Suprapubic skin (tissue), 3 donors: Measurements from ENCODE around the gene PRRG3.

Experiments used
- EP300 ChIP-seq: sonication (generic); formaldehyde crosslinking; IDR thresholded peaks from one replicate; pipeline ENCODE4 v1.6.1; 2017; ENCODE audit warnings: antibody characterized with exemption
- POLR2A ChIP-seq, 2 donors: fragments of 450-650 bp; IDR thresholded peaks; one replicate each; pipeline ENCODE4 v1.6.1; 2017; ENCODE audit warnings: antibody characterized with exemption in 2 of 2, mild to moderate bottlenecking in 2 of 2, moderate library complexity in 2 of 2
- TF ChIP-seq, protein P1 (sequence below), 2 donors: fragments of 200-600 bp in 1 of 2; fragments of 450-650 bp in 1 of 2; sonication (generic) in 1 of 2; IDR thresholded peaks; one replicate each; pipeline ENCODE4 v1.5.1; 2016 to 2019; ENCODE audit warnings: antibody characterized with exemption in 2 of 2, mild to moderate bottlenecking in 1 of 2, moderate library complexity in 1 of 2

DNA sequence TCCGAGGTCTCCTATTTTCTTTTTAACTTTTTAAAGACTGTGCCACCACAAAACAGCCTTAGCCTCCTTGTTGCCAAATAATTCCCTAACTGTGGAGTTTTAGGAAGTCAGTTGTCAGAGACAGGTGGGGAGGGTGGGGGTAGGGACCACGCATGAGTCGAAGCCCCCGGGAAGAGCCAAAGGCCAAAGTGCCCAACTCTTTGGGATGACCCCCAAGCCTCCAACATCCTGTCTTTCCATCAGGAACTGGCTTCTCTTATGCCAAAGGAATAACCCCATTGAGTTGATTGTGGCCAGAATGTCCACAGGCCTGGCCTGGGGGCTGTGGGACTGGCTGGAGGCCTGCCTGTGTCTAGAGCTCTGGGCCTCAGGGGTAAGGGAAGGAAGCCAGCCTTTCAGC, 5.8 kb downstream of the PRRG3 start:
- TF ChIP-seq POLR2A (IDR thresholded peaks at IDR 0.05) (no peak), EP300 (no peak)
- TF ChIP-seq, protein P1, sequence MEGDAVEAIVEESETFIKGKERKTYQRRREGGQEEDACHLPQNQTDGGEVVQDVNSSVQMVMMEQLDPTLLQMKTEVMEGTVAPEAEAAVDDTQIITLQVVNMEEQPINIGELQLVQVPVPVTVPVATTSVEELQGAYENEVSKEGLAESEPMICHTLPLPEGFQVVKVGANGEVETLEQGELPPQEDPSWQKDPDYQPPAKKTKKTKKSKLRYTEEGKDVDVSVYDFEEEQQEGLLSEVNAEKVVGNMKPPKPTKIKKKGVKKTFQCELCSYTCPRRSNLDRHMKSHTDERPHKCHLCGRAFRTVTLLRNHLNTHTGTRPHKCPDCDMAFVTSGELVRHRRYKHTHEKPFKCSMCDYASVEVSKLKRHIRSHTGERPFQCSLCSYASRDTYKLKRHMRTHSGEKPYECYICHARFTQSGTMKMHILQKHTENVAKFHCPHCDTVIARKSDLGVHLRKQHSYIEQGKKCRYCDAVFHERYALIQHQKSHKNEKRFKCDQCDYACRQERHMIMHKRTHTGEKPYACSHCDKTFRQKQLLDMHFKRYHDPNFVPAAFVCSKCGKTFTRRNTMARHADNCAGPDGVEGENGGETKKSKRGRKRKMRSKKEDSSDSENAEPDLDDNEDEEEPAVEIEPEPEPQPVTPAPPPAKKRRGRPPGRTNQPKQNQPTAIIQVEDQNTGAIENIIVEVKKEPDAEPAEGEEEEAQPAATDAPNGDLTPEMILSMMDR (IDR thresholded peaks at IDR 0.05): no peak
